Measurements from ENCODE around the gene KIAA1328.
"Not testable (repeated sequence)": the region's sequence is repeated elsewhere in the genome, so short reads cannot be mapped to it uniquely, and the experiment has no call there.

Gene KIAA1328

GRCh38 chr18:36826556-36826955 is 2.4 kb upstream of the KIAA1328 start:
- no peak for DNase-seq

GRCh38 chr18:36828157-36828629 is 734 bp upstream of the KIAA1328 start:
- DNase-seq: no peak

- no peak for DNase-seq
Measured at GRCh38 chr18:36829362-36830157, 633 bp downstream of the KIAA1328 start.

GRCh38 chr18:36830158-36830495 is 1.2 kb downstream of the KIAA1328 start:
- no peak for DNase-seq

- no peak for DNase-seq
Measured at GRCh38 chr18:36831139-36831538, 2.2 kb downstream of the KIAA1328 start.

GRCh38 chr18:36833120-36833519 is 4.2 kb downstream of the KIAA1328 start:
- DNase-seq: no peak

GRCh38 chr18:36835927-36836326 is 7.0 kb downstream of the KIAA1328 start:
- no peak for DNase-seq

- DNase-seq: no peak
Measured at GRCh38 chr18:36839835-36840234, 10.9 kb downstream of the KIAA1328 start.

- no peak for DNase-seq
Measured at GRCh38 chr18:36843199-36843598, 14.3 kb downstream of the KIAA1328 start.

GRCh38 chr18:36843784-36844183 is 14.9 kb downstream of the KIAA1328 start:
- no peak for DNase-seq

GRCh38 chr18:36848609-36849008 is 19.7 kb downstream of the KIAA1328 start:
- DNase-seq: no peak

GRCh38 chr18:36849288-36850006 is 20.5 kb downstream of the KIAA1328 start:
- DNase-seq: no peak

- DNase-seq: no peak
Measured at GRCh38 chr18:36850527-36851201, 21.7 kb downstream of the KIAA1328 start.

- DNase-seq: no peak
Measured at GRCh38 chr18:36851202-36851590, 22.3 kb downstream of the KIAA1328 start.

- no peak for DNase-seq
Measured at GRCh38 chr18:36856815-36857214, 27.9 kb downstream of the KIAA1328 start.

GRCh38 chr18:36862182-36862581 is 33.3 kb downstream of the KIAA1328 start:
- no peak for DNase-seq

- DNase-seq: no peak
Measured at GRCh38 chr18:36867056-36867455, 38.1 kb downstream of the KIAA1328 start.

- DNase-seq: no peak
Measured at GRCh38 chr18:36871801-36872200, 42.9 kb downstream of the KIAA1328 start.

GRCh38 chr18:36872329-36872728 is 43.4 kb downstream of the KIAA1328 start:
- no peak for DNase-seq

GRCh38 chr18:36873826-36874225 is 44.9 kb downstream of the KIAA1328 start:
- not testable (repeated sequence) for DNase-seq

- DNase-seq: not testable (repeated sequence)
Measured at GRCh38 chr18:36879796-36880195, 50.9 kb downstream of the KIAA1328 start.

GRCh38 chr18:36885981-36886380 is 57.1 kb downstream of the KIAA1328 start:
- DNase-seq: no peak

GRCh38 chr18:36887114-36887513 is 58.2 kb downstream of the KIAA1328 start:
- DNase-seq: no peak

- DNase-seq: no peak
Measured at GRCh38 chr18:36887864-36888263, 58.9 kb downstream of the KIAA1328 start.
